Measurements from ENCODE around the gene KCNJ15.

Gene KCNJ15

DNA sequence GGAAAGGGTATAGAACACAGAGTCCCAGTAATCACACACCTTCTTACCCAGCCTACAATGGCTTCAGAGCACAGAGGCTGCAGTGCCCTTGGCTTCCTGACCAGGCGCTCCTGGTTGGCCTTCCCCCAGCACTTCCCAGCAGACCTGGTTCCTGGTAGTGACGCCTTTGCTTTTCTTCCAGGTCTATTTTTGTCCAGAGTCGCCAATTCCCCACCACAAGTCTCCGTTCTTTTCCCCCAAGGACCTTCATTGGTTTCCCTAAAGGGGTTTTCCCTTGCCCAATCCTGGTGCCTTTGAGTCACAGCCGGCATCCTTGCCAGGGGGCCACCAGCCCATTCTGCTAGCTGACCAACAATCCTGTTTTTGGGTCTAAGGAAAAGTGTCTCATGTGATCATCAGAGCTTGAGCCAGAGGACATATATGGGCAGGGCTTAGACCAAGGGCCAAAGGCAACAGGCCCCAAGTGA, 84.8 kb downstream of the KCNJ15 start:
- no peak for TF ChIP-seq CSDC2 (CRISPR knock-in tag; IDR thresholded peaks at IDR 0.05)
- no peak for TF ChIP-seq POU6F1 (CRISPR knock-in tag; IDR thresholded peaks at IDR 0.05; ENCODE audit: borderline replicate concordance, low read depth)
- no peak for TF ChIP-seq OSR1 (CRISPR knock-in tag; IDR thresholded peaks at IDR 0.05)
- TF ChIP-seq ZC3H10 (CRISPR knock-in tag; IDR thresholded peaks at IDR 0.05), result no peak
- no peak for TF ChIP-seq ESRRG (CRISPR knock-in tag; IDR thresholded peaks at IDR 0.05)
- no peak for TF ChIP-seq TOX (CRISPR knock-in tag; IDR thresholded peaks at IDR 0.05; ENCODE audit: borderline replicate concordance)
- no peak for TF ChIP-seq ZNF565 (CRISPR knock-in tag; conservative IDR thresholded peaks at IDR 0.05; ENCODE audit: low read depth)
- TF ChIP-seq, protein P1, sequence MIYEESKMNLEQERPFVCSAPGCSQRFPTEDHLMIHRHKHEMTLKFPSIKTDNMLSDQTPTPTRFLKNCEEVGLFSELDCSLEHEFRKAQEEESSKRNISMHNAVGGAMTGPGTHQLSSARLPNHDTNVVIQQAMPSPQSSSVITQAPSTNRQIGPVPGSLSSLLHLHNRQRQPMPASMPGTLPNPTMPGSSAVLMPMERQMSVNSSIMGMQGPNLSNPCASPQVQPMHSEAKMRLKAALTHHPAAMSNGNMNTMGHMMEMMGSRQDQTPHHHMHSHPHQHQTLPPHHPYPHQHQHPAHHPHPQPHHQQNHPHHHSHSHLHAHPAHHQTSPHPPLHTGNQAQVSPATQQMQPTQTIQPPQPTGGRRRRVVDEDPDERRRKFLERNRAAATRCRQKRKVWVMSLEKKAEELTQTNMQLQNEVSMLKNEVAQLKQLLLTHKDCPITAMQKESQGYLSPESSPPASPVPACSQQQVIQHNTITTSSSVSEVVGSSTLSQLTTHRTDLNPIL (CRISPR knock-in tag; IDR thresholded peaks at IDR 0.05; ENCODE audit: low read depth), result no peak
- TF ChIP-seq CSRNP3 (CRISPR knock-in tag; IDR thresholded peaks at IDR 0.05), result no peak
- TF ChIP-seq TCF4 (CRISPR knock-in tag; IDR thresholded peaks at IDR 0.05; ENCODE audit: borderline replicate concordance), result no peak
- ATAC-seq, result no peak

DNA sequence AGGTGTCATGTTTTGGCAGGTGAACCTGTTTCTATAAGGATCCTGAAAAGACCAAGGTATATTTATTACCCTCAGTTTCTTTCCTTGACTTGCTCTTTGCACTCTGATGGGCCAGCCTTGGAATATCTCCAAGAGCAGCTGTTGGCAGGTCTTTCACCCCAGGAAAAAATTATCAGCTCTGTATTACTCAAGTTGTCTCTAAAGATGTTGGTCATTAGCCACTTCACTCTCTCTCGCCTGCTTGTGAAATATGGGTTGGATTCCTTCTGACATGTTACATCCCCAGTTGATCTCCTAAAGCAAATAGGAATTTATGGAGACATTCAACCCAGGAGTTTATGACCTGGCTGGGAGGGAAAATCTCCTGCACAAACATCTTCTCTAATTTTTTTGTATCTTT, 85.9 kb downstream of the KCNJ15 start:
- no peak for ATAC-seq
- TF ChIP-seq OSR1 (CRISPR knock-in tag; IDR thresholded peaks at IDR 0.05), result no peak
- TF ChIP-seq TOX (CRISPR knock-in tag; IDR thresholded peaks at IDR 0.05; ENCODE audit: borderline replicate concordance), result no peak
- no peak for TF ChIP-seq TCF4 (CRISPR knock-in tag; IDR thresholded peaks at IDR 0.05; ENCODE audit: borderline replicate concordance)
- TF ChIP-seq ZNF8 (CRISPR knock-in tag; IDR thresholded peaks at IDR 0.05), result no peak
- no peak for TF ChIP-seq PPARA (CRISPR knock-in tag; IDR thresholded peaks at IDR 0.05; ENCODE audit: borderline replicate concordance)
- TF ChIP-seq ZFP3 (CRISPR knock-in tag; IDR thresholded peaks at IDR 0.05), result no peak
- TF ChIP-seq ARNTL (CRISPR knock-in tag; IDR thresholded peaks at IDR 0.05; ENCODE audit: borderline replicate concordance, low read depth), result no peak
- TF ChIP-seq RARB (CRISPR knock-in tag; IDR thresholded peaks at IDR 0.05), result no peak
- no peak for TF ChIP-seq SNAI2 (CRISPR knock-in tag; IDR thresholded peaks at IDR 0.05)
- TF ChIP-seq CSRNP3 (CRISPR knock-in tag; IDR thresholded peaks at IDR 0.05), result no peak
- no peak for TF ChIP-seq ESRRG (CRISPR knock-in tag; IDR thresholded peaks at IDR 0.05)
- TF ChIP-seq, protein P2, sequence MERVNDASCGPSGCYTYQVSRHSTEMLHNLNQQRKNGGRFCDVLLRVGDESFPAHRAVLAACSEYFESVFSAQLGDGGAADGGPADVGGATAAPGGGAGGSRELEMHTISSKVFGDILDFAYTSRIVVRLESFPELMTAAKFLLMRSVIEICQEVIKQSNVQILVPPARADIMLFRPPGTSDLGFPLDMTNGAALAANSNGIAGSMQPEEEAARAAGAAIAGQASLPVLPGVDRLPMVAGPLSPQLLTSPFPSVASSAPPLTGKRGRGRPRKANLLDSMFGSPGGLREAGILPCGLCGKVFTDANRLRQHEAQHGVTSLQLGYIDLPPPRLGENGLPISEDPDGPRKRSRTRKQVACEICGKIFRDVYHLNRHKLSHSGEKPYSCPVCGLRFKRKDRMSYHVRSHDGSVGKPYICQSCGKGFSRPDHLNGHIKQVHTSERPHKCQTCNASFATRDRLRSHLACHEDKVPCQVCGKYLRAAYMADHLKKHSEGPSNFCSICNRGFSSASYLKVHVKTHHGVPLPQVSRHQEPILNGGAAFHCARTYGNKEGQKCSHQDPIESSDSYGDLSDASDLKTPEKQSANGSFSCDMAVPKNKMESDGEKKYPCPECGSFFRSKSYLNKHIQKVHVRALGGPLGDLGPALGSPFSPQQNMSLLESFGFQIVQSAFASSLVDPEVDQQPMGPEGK (CRISPR knock-in tag; IDR thresholded peaks at IDR 0.05; ENCODE audit: borderline replicate concordance), result no peak
- no peak for TF ChIP-seq POU6F1 (CRISPR knock-in tag; IDR thresholded peaks at IDR 0.05; ENCODE audit: borderline replicate concordance, low read depth)
- TF ChIP-seq CSDC2 (CRISPR knock-in tag; IDR thresholded peaks at IDR 0.05), result no peak
- TF ChIP-seq ZC3H10 (CRISPR knock-in tag; IDR thresholded peaks at IDR 0.05), result no peak
- TF ChIP-seq ISL1 (CRISPR knock-in tag; IDR thresholded peaks at IDR 0.05), result no peak

DNA sequence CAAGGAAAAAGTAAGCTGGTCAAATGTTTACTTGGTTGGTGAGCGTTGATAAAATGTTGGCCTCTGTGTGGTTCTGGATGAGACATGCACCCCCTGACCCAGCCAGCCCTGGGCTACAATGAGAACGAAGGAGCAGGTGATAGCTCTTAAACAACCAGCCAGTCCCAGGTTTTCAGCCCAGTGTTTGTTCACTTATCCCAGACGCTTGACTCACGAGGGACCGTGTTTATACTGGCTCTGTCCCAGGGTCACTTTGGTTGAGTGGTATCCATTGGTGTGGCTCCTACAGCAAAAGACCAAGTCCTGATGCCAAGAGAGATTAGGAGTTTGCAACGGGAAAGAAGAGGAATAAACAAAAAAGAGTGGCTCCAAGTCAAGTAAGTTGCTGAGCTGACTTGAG, 86.9 kb downstream of the KCNJ15 start:
- ATAC-seq, result no peak
- TF ChIP-seq, protein P1 (CRISPR knock-in tag; IDR thresholded peaks at IDR 0.05; ENCODE audit: low read depth), result no peak
- TF ChIP-seq TOX (CRISPR knock-in tag; IDR thresholded peaks at IDR 0.05; ENCODE audit: borderline replicate concordance) (no peak), ARNTL (CRISPR knock-in tag; IDR thresholded peaks at IDR 0.05; ENCODE audit: borderline replicate concordance, low read depth) (no peak), RARB (CRISPR knock-in tag; IDR thresholded peaks at IDR 0.05) (no peak), ZC3H10 (CRISPR knock-in tag; IDR thresholded peaks at IDR 0.05) (no peak), PPARA (CRISPR knock-in tag; IDR thresholded peaks at IDR 0.05; ENCODE audit: borderline replicate concordance) (no peak), SNAI2 (CRISPR knock-in tag; IDR thresholded peaks at IDR 0.05) (no peak), GLIS3 (CRISPR knock-in tag; IDR thresholded peaks at IDR 0.05) (no peak), ZFP30 (CRISPR knock-in tag; IDR thresholded peaks at IDR 0.05) (no peak), ISL1 (CRISPR knock-in tag; IDR thresholded peaks at IDR 0.05) (no peak)

Data from SK-N-SH treated with all-trans-retinoic acid at 6 μM for 48 hours (cell line).